H9 (cell line): Measurements from ENCODE around the gene KRTAP5-7. TPM values are rescaled to one million over a fixed set of nuclear protein-coding genes. Genes with fewer than 3 reads are reported as not detected.
A peak's percentile ranks its signal among the peaks of the same experiment; 100 is the strongest.
"Not testable (repeated sequence)": the region's sequence is repeated elsewhere in the genome, so short reads cannot be mapped to it uniquely, and the experiment has no call there.

Experiments used
- DNase-seq: peaks from one replicate; pipeline ENCODE4 v3.0.0-alpha.2; 2017
- H2AFZ ChIP-seq: one replicate; pipeline ENCODE4 v1.6.1; 2013; ENCODE audit warnings: mild to moderate bottlenecking, low read length, control low read depth, moderate library complexity
- H2AK5ac ChIP-seq: 2 replicates; pipeline ENCODE4 v1.6.1; 2013; ENCODE audit warnings: low read length, control low read depth, mixed read lengths; ENCODE audit not compliant: insufficient read length
- H2BK120ac ChIP-seq: one replicate; pipeline ENCODE4 v1.6.1; 2013; ENCODE audit warnings: low read depth, mild to moderate bottlenecking, low read length, control low read depth, inconsistent platforms; ENCODE audit not compliant: poor library complexity, severe bottlenecking
- H2BK12ac ChIP-seq: 2 replicates; pipeline ENCODE4 v1.6.1; 2013; ENCODE audit warnings: low read length, control low read depth, mixed read lengths, low read depth; ENCODE audit not compliant: insufficient read length
- H2BK15ac ChIP-seq: 2 replicates; pipeline ENCODE4 v1.6.1; 2013; ENCODE audit warnings: low read depth, low read length, control low read depth
- H2BK20ac ChIP-seq: one replicate; pipeline ENCODE4 v1.6.1; 2013; ENCODE audit warnings: low read depth, mild to moderate bottlenecking, low read length, control low read depth, inconsistent platforms; ENCODE audit not compliant: poor library complexity, severe bottlenecking
- H2BK5ac ChIP-seq: 2 replicates; pipeline ENCODE4 v1.6.1; 2013; ENCODE audit warnings: low read length, control low read depth, mixed read lengths; ENCODE audit not compliant: insufficient read length
- H3K14ac ChIP-seq: 2 replicates; pipeline ENCODE4 v1.6.1; 2013; ENCODE audit warnings: low read length, control low read depth; ENCODE audit not compliant: insufficient read depth
- H3K18ac ChIP-seq: 2 replicates; pipeline ENCODE4 v1.6.1; 2013; ENCODE audit warnings: low read depth, mild to moderate bottlenecking, mixed read lengths, low read length, control low read depth; ENCODE audit not compliant: insufficient read length
- H3K23ac ChIP-seq: 2 replicates; pipeline ENCODE4 v1.6.1; 2013; ENCODE audit warnings: low read length, control low read depth, mixed read lengths, low read depth; ENCODE audit not compliant: insufficient read length
- H3K23me2 ChIP-seq: 2 replicates; pipeline ENCODE4 v1.6.1; 2013; ENCODE audit warnings: low read depth, mild to moderate bottlenecking, mixed read lengths, low read length, control low read depth; ENCODE audit not compliant: insufficient read length, poor library complexity, severe bottlenecking
- H3K27ac ChIP-seq: 2 replicates; pipeline ENCODE4 v1.5.1; 2013; ENCODE audit warnings: low read length, control low read depth, mixed read lengths, low read depth; ENCODE audit not compliant: insufficient read length
- H3K27me3 ChIP-seq: 2 replicates; pipeline ENCODE4 v1.6.1; 2013; ENCODE audit warnings: low read length, control low read depth, inconsistent platforms; ENCODE audit not compliant: insufficient read depth
- H3K4ac ChIP-seq: 2 replicates; pipeline ENCODE4 v1.6.1; 2013; ENCODE audit warnings: low read depth, mild to moderate bottlenecking, control low read depth, inconsistent platforms, low read length, moderate library complexity
- H3K4me1 ChIP-seq: 2 replicates; pipeline ENCODE4 v1.6.1; 2013; ENCODE audit warnings: low read length, control low read depth, inconsistent platforms; ENCODE audit not compliant: insufficient read depth
- H3K4me2 ChIP-seq: 2 replicates; pipeline ENCODE4 v1.6.1; 2013; ENCODE audit warnings: low read length, control low read depth, mixed read lengths; ENCODE audit not compliant: insufficient read length, insufficient read depth
- H3K56ac ChIP-seq: 2 replicates; pipeline ENCODE4 v1.6.1; 2013; ENCODE audit warnings: low read depth, mild to moderate bottlenecking, mixed read lengths, low read length, control low read depth; ENCODE audit not compliant: insufficient read length
- H3K79me1 ChIP-seq: 2 replicates; pipeline ENCODE4 v1.6.1; 2013; ENCODE audit warnings: low read depth, mild to moderate bottlenecking, moderate library complexity, low read length, control low read depth, inconsistent platforms; ENCODE audit not compliant: insufficient read depth, poor library complexity, severe bottlenecking
- H3K79me2 ChIP-seq: 2 replicates; pipeline ENCODE4 v1.6.1; 2013; ENCODE audit warnings: low read length, control low read depth, inconsistent platforms; ENCODE audit not compliant: insufficient read depth
- H3K9ac ChIP-seq: 2 replicates; pipeline ENCODE4 v1.6.1; 2013; ENCODE audit warnings: low read length, control low read depth, mixed read lengths; ENCODE audit not compliant: insufficient read length; ENCODE audit errors: extremely low read depth
- H3K9me3 ChIP-seq: one replicate; pipeline ENCODE4 v1.6.1; 2013; ENCODE audit warnings: low read depth, low read length, inconsistent platforms; ENCODE audit not compliant: control insufficient read depth
- H3T11ph ChIP-seq: one replicate; pipeline ENCODE4 v1.6.1; 2013; ENCODE audit warnings: mild to moderate bottlenecking, low read length, control low read depth, inconsistent platforms
- H4K20me1 ChIP-seq: one replicate; pipeline ENCODE4 v1.6.1; 2013; ENCODE audit not compliant: control insufficient read depth, insufficient read length, insufficient read depth
- H4K5ac ChIP-seq: 2 replicates; pipeline ENCODE4 v1.6.1; 2013; ENCODE audit warnings: low read depth, mild to moderate bottlenecking, mixed read lengths, low read length, control low read depth; ENCODE audit not compliant: insufficient read length
- H4K8ac ChIP-seq: replicated peaks from 2 replicates; pipeline ENCODE4 v1.6.1; 2013; ENCODE audit warnings: low read length, control low read depth, mixed read lengths, low read depth; ENCODE audit not compliant: insufficient read length
- H4K91ac ChIP-seq: 2 replicates; pipeline ENCODE4 v1.6.1; 2013; ENCODE audit warnings: low read depth, mild to moderate bottlenecking, moderate library complexity, mixed read lengths, low read length, control low read depth; ENCODE audit not compliant: insufficient read length
- H3K27ac Mint-ChIP-seq, 3 experiments: 2 replicates in 2 of 3; 3 replicates in 1 of 3; pipeline ENCODE4 v1.8.0; 2020 to 2021; ENCODE audit warnings: mixed read lengths in 3 of 3, mild to moderate bottlenecking in 1 of 3, moderate library complexity in 1 of 3
- H3K27me3 Mint-ChIP-seq: 2 replicates; pipeline ENCODE4 v1.8.0; 2021; ENCODE audit warnings: low read depth, mild to moderate bottlenecking, moderate library complexity, mixed read lengths
- H3K36me3 Mint-ChIP-seq, 3 experiments: 2 replicates in 2 of 3; 3 replicates in 1 of 3; pipeline ENCODE4 v1.8.0; 2020 to 2021; ENCODE audit warnings: low read depth in 3 of 3, mixed read lengths in 3 of 3; ENCODE audit not compliant: insufficient read depth in 1 of 3
- H3K4me1 Mint-ChIP-seq, 2 experiments: 2 replicates each; pipeline ENCODE4 v1.8.0; 2020; ENCODE audit warnings: mixed read lengths in 2 of 2
- H3K4me3 Mint-ChIP-seq, 2 experiments: 2 replicates in 1 of 2; 3 replicates in 1 of 2; pipeline ENCODE4 v1.8.0; 2020 to 2021; ENCODE audit warnings: mild to moderate bottlenecking in 2 of 2, mixed read lengths in 2 of 2, moderate library complexity in 1 of 2
- H3K9me3 Mint-ChIP-seq, 2 experiments: 2 replicates in 1 of 2; 3 replicates in 1 of 2; pipeline ENCODE4 v1.8.0; 2020; ENCODE audit warnings: mild to moderate bottlenecking in 2 of 2, mixed read lengths in 2 of 2, moderate library complexity in 1 of 2
- WGBS: extraction: QIAGEN DNeasy Blood & Tissue Kit; methylation state at CpG from one replicate; pipeline ENCODE4 v1.1.7; 2013; ENCODE audit warnings: missing lambda C conversion rate, low lambda C conversion rate, mixed read lengths; ENCODE audit not compliant: insufficient read length; ENCODE audit errors: extremely low coverage; 5-methylcytosine and 5-hydroxymethylcytosine counted together
- total RNA-seq: library from RNA; stranded (reverse); gene quantifications from 2 replicates; pipeline ENCODE4 v1.2.1, GENCODE V29; 2021
- TF ChIP-seq, protein P1 (sequence below): fragments of 200-600 bp; sonication (generic); conservative IDR thresholded peaks from 3 replicates; pipeline ENCODE4 v1.8.0; 2021; ENCODE audit warnings: antibody characterized with exemption, mild to moderate bottlenecking

The KRTAP5-7 gene
- total RNA-seq, 1 experiment from 2014 or later, result not detected

DNA sequence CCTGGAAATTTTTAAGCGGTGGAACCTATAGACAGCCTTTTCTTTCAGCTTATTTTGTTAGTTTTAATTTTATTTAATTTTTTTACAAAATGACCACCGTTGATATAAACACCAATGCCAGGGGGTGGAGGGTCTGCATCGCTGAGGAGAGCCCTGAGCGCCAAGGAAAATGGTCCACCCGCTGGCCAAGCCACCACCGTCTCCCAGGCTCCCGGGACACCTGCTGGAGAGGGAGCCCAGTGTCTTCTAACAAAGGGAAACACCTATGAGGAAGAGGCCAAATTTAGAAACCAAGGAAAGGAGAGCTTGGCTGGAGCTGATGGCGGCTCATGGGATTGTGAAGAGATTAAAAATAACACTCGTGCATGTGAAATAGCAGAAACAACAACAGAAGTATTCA, 10.5 kb downstream of the KRTAP5-7 start:
- no peaks in the 10 kb centered on the region for H3K4me1 ChIP-seq
- no peak overlapping the region for H2AFZ ChIP-seq
- no peaks in the 10 kb centered on the region for H3K27me3 ChIP-seq
- no peak overlapping the region for H3K23ac ChIP-seq
- no peaks in the 10 kb centered on the region for H3K23me2 ChIP-seq
- no peak overlapping the region for H2BK120ac ChIP-seq
- H4K20me1 ChIP-seq, result no peaks in the 10 kb centered on the region
- H3K56ac ChIP-seq, result no peak overlapping the region
- H4K91ac ChIP-seq, result no peak overlapping the region
- no CpG with 5 or more reads among the region's 9 CpGs for WGBS
- no peak overlapping the region for H2AK5ac ChIP-seq
- H3K4ac ChIP-seq, result no peak overlapping the region
- no peak overlapping the region for H3K18ac ChIP-seq
- peaks cover 5 to 12% (median 6%) of the 10 kb centered on the region in 3 experiments; a peak in 6 of 7 replicates for H3K36me3 Mint-ChIP-seq
- H4K8ac ChIP-seq, result no peak overlapping the region
- H3K14ac ChIP-seq, result no peak overlapping the region
- H3K4me2 ChIP-seq, result no peak overlapping the region
- no peak overlapping the region for H3K27ac Mint-ChIP-seq
- no peak overlapping the region for H2BK20ac ChIP-seq
- DNase-seq, result no peak
- H3K4me3 Mint-ChIP-seq, result no peak overlapping the region
- peaks cover 0 to 4% of the 10 kb centered on the region in 2 experiments; a peak in 2 of 4 replicates for H3K4me1 Mint-ChIP-seq
- no peak overlapping the region for H3T11ph ChIP-seq
- TF ChIP-seq, protein P1, sequence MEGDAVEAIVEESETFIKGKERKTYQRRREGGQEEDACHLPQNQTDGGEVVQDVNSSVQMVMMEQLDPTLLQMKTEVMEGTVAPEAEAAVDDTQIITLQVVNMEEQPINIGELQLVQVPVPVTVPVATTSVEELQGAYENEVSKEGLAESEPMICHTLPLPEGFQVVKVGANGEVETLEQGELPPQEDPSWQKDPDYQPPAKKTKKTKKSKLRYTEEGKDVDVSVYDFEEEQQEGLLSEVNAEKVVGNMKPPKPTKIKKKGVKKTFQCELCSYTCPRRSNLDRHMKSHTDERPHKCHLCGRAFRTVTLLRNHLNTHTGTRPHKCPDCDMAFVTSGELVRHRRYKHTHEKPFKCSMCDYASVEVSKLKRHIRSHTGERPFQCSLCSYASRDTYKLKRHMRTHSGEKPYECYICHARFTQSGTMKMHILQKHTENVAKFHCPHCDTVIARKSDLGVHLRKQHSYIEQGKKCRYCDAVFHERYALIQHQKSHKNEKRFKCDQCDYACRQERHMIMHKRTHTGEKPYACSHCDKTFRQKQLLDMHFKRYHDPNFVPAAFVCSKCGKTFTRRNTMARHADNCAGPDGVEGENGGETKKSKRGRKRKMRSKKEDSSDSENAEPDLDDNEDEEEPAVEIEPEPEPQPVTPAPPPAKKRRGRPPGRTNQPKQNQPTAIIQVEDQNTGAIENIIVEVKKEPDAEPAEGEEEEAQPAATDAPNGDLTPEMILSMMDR, result peak; percentile 18; the same call in 1 of the 3 replicates
- no peak overlapping the region for H4K5ac ChIP-seq
- no peak overlapping the region for H2BK12ac ChIP-seq
- no peaks in the 10 kb centered on the region for H3K79me2 ChIP-seq
- peaks cover 8% of the 10 kb centered on the region for H3K27me3 Mint-ChIP-seq
- H3K9ac ChIP-seq, result no peak overlapping the region
- no peaks in the 10 kb centered on the region for H3K79me1 ChIP-seq
- no peak overlapping the region for H3K27ac ChIP-seq
- no peak overlapping the region for H2BK5ac ChIP-seq
- no peaks in the 10 kb centered on the region for H3K9me3 ChIP-seq
- H2BK15ac ChIP-seq, result no peak overlapping the region
- peaks cover 6 to 7% of the 10 kb centered on the region in 2 experiments for H3K9me3 Mint-ChIP-seq

DNA sequence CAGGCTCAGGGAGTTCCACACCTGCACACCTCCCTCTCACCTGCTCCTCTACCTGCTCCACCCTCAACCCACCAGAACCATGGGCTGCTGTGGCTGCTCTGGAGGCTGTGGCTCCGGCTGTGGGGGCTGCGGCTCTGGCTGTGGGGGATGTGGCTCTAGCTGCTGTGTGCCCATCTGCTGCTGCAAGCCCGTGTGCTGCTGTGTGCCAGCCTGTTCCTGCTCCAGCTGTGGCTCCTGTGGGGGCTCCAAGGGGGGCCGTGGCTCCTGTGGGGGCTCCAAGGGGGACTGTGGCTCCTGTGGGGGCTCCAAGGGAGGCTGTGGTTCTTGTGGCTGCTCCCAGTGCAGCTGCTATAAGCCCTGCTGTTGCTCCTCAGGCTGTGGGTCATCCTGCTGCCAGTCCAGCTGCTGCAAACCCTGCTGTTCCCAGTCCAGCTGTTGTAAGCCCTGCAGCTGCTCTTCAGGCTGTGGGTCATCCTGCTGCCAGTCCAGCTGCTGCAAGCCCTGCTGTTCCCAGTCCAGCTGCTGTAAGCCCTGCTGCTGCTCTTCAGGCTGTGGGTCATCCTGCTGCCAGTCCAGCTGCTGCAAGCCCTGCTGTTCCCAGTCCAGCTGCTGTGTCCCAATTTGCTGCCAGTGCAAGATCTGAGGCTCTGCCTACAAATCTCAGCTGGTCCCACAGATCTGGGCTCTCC, 11.1 kb downstream of the KRTAP5-7 start, which contains the start of gene KRTAP5-8:
Gene KRTAP5-8 (plus strand): TSS at position 49 of the 689 bp plus-strand sequence. CDS start 31 bp downstream, at position 80.
- H2BK12ac ChIP-seq, H3K23me2 ChIP-seq, H3K9ac ChIP-seq, H4K8ac ChIP-seq, H2BK20ac ChIP-seq, H3K27ac ChIP-seq, H3K9me3 Mint-ChIP-seq, H4K20me1 ChIP-seq, H2BK5ac ChIP-seq, H3T11ph ChIP-seq, H3K4ac ChIP-seq, H3K4me3 Mint-ChIP-seq, H2BK15ac ChIP-seq, DNase-seq, H3K23ac ChIP-seq, H2BK120ac ChIP-seq, H2AFZ ChIP-seq, H3K79me2 ChIP-seq, H3K56ac ChIP-seq, H3K9me3 ChIP-seq, H3K27me3 ChIP-seq, H3K4me1 Mint-ChIP-seq, H3K4me2 ChIP-seq, H2AK5ac ChIP-seq, H4K5ac ChIP-seq, H3K14ac ChIP-seq, H3K79me1 ChIP-seq, H3K18ac ChIP-seq, H4K91ac ChIP-seq, H3K4me1 ChIP-seq: not testable (repeated sequence)
- H3K36me3 Mint-ChIP-seq, result peaks cover 5 to 12% (median 6%) of the 10 kb centered on the region in 3 experiments; a peak in 6 of 7 replicates
- no CpG with 5 or more reads among the region's 4 CpGs for WGBS
- peaks cover 10% of the 10 kb centered on the region for H3K27me3 Mint-ChIP-seq
- 0 out of 7 replicates have a peak within 1 kb of the TSS, but pooled peaks of 1 of the 3 experiments have one; percentile 74 for H3K27ac Mint-ChIP-seq
